Measurements from ENCODE around the gene TEX52. TPM values are rescaled to one million over a fixed set of nuclear protein-coding genes. Genes with fewer than 3 reads are reported as not detected.

TEX52 gene
- total RNA-seq, 4 donors from 2014 or later = not detected

GRCh38 chr12:2890001-2890387 is 33.2 kb upstream of the TEX52 start:
- no peak for TF ChIP-seq CTCF (IDR thresholded peaks at IDR 0.05)
- no peak for TF ChIP-seq POLR2A (IDR thresholded peaks at IDR 0.05)
- intact Hi-C loops (cut with DNase I; ENCODE audit: low total_unique reads) = no loop called here
- WGBS, 2 donors = 61 to 74% methylated on average over 10 of the region's 10 CpGs
- no peak overlapping the region for H3K4me3 ChIP-seq (ENCODE audit: low read depth, poor library complexity, severe bottlenecking)
- DNase-seq (ENCODE audit: low spot score in 2 of 2) = no peak

DNA sequence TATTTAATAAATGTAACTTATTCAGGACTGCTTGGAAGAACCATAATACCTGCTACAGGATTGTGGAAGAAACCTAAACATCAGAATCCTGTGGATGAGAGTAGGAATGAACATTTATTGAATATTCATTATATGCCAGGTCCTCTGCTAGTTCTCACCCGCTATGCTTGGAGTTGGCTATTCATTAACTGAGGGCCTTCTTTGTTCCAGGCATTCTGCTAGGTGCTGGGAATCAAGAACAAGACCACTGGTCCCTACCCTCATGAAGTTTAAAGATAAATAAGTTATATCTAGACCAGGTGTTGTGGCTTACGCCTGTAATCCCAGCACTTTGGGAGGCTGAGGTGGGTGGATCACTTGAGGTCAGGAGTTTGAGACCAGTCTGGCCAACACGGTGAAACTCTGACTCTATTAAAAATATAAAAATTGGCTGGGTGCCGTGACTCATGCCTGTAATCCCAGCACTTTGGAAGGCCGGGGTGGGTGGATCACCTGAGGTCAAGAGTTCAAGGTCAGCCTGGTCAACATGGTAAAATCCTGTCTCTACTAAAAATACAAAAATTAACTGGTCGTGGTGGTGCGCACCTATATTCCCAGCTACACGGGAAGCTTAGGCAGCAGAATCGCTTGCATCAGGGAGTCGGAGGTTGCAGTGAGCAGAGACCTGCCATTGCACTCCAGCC is 30.1 kb upstream of the TEX52 start:
- H3K4me3 ChIP-seq (ENCODE audit: low read depth, poor library complexity, severe bottlenecking) = no peak overlapping the region
- no peak for DNase-seq (ENCODE audit: low spot score in 2 of 2)
- TF ChIP-seq POLR2A (IDR thresholded peaks at IDR 0.05) (no peak), CTCF (IDR thresholded peaks at IDR 0.05) (no peak)
- WGBS, 2 donors = 95 to 96% methylated on average over 10 of the region's 10 CpGs
- intact Hi-C loops (cut with DNase I; ENCODE audit: low total_unique reads) = no loop called here

GRCh38 chr12:2884810-2885209 is 28.0 kb upstream of the TEX52 start:
- 90 to 93% methylated on average over 2 of the region's 2 CpGs for WGBS, 2 donors
- intact Hi-C loops (cut with DNase I; ENCODE audit: low total_unique reads) = no loop called here
- H3K4me3 ChIP-seq (ENCODE audit: low read depth, poor library complexity, severe bottlenecking) = no peak overlapping the region
- TF ChIP-seq CTCF (IDR thresholded peaks at IDR 0.05) (no peak), POLR2A (IDR thresholded peaks at IDR 0.05) (no peak)
- DNase-seq (ENCODE audit: low spot score in 2 of 2) = no peak

DNA sequence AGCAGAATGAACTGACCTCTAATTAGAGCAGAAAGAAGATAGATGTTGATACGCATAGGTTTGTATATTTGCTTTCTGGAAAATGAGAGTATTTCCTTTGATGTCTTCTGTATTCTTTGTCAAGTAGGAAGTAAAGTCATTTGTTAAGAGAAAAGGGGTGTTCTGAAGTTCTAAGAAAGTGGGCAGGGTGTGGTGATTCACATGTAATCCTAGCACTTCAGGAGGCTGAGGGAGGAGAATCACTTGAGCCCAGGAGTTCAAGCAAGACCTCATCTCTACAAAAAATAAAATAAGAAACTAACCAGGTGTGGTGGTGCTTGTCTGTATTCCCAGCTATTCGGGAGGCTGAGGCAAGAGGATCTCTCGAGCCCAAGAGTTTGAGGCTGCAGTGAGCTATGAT is 23.0 kb upstream of the TEX52 start:
- intact Hi-C loops (cut with DNase I; ENCODE audit: low total_unique reads) = no loop called here
- 93 to 99% methylated on average over 3 of the region's 3 CpGs for WGBS, 2 donors
- TF ChIP-seq POLR2A (IDR thresholded peaks at IDR 0.05) (no peak), CTCF (IDR thresholded peaks at IDR 0.05) (no peak)

DNA sequence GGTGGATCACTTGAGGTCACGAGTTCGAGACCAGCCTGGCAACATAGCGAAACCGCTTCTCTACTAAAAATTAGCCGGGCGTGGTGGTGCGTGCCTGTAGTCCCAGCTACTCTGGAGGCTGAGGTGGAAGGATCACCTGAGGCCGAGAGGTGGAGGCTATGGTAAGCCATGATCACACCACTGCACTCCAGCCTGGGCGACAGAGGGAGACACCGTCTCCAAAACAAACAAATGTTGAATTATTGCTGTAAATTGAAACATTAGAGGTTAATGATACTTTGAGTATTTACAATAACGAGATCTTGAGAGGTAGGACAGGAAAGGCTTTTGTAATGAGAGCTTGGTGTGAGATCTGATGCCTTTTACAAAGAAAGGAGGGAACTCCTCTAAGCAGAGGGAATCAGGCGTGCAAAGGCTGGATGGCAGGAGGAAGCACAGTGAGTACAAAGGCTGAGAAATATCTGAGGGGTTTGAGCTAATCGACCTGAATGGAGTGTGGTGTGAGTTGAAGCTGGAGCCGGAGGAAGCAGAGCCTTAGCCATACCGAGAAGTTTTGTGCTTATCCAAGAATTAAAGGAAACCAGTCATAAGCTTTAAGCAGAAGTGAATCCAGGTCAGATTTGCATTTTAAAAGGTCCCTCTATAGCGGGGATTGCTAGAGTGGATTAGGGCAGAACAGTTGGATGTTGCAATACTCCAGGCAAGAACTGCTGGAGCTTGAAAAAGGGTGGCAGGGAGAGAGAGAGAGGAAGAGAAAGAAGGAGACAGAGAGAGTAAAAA is 21.3 kb upstream of the TEX52 start:
- H3K4me3 ChIP-seq (ENCODE audit: low read depth, poor library complexity, severe bottlenecking) = peak overlapping the region; percentile 54
- no peak for TF ChIP-seq CTCF (IDR thresholded peaks at IDR 0.05)
- no peak for TF ChIP-seq POLR2A (IDR thresholded peaks at IDR 0.05)
- no peak for DNase-seq (ENCODE audit: low spot score in 2 of 2)
- intact Hi-C loops (cut with DNase I; ENCODE audit: low total_unique reads) = no loop called here
- 26 to 35% methylated on average over 16 of the region's 16 CpGs for WGBS, 2 donors

More for the DNA sequence above, 23.0 kb upstream of the TEX52 start:
- DNase-seq (ENCODE audit: low spot score in 2 of 2) = no peak
- H3K4me3 ChIP-seq (ENCODE audit: low read depth, poor library complexity, severe bottlenecking) = no peak overlapping the region
